GM23338 (cell line): ENCODE measurements around the gene ANO5. TPM values are rescaled to one million over a fixed set of nuclear protein-coding genes. Genes with fewer than 3 reads are reported as not detected.

Source experiments
- ATAC-seq: fragments of 200-7000 bp; cut with Tn5 transposase; 3 replicates; pipeline ENCODE4 v1.9.1; 2020
- DNase-seq: peaks from one replicate; pipeline ENCODE4 v3.0.0-alpha.2; 2015; ENCODE audit warnings: low spot score
- H2AFZ ChIP-seq: fragments of 200-600 bp; sonication (generic); 2 replicates; pipeline ENCODE4 v1.8.0; 2016; ENCODE audit warnings: antibody characterized with exemption, mild to moderate bottlenecking, moderate library complexity
- H3F3A ChIP-seq: fragments of 200-600 bp; sonication (generic); replicated peaks from 2 replicates; pipeline ENCODE4 v1.8.0; 2017; ENCODE audit warnings: antibody characterized with exemption, mixed run types, low read depth
- H3K27ac ChIP-seq: fragments of 200-600 bp; sonication (generic); 2 replicates; pipeline ENCODE4 v1.6.1; 2016; ENCODE audit warnings: low read depth
- H3K27me3 ChIP-seq: fragments of 200-600 bp; sonication (generic); 2 replicates; pipeline ENCODE4 v1.8.0; 2016; ENCODE audit warnings: mild to moderate bottlenecking, mixed run types, moderate library complexity; ENCODE audit not compliant: insufficient read depth
- H3K36me3 ChIP-seq: fragments of 200-600 bp; sonication (generic); 2 replicates; pipeline ENCODE4 v1.8.0; 2016; ENCODE audit warnings: mild to moderate bottlenecking; ENCODE audit not compliant: insufficient read depth
- H3K4me1 ChIP-seq: fragments of 200-600 bp; sonication (generic); 2 replicates; pipeline ENCODE4 v1.8.0; 2016; ENCODE audit warnings: mild to moderate bottlenecking, moderate library complexity; ENCODE audit not compliant: insufficient read depth
- H3K4me2 ChIP-seq: fragments of 200-600 bp; sonication (generic); 2 replicates; pipeline ENCODE4 v1.7.1; 2017; ENCODE audit warnings: mixed run types
- H3K4me3 ChIP-seq: fragments of 200-600 bp; sonication (generic); 2 replicates; pipeline ENCODE4 v1.6.1; 2016; ENCODE audit warnings: mixed run types
- H3K79me2 ChIP-seq: fragments of 200-600 bp; sonication (generic); replicated peaks from 2 replicates; pipeline ENCODE4 v1.8.0; 2017; ENCODE audit warnings: mild to moderate bottlenecking; ENCODE audit not compliant: insufficient read depth
- H3K9me2 ChIP-seq: fragments of 200-600 bp; sonication (generic); 2 replicates; pipeline ENCODE4 v1.8.0; 2017; ENCODE audit not compliant: insufficient read depth
- H4K20me1 ChIP-seq: fragments of 200-600 bp; sonication (generic); replicated peaks from 2 replicates; pipeline ENCODE4 v1.8.0; 2017; ENCODE audit warnings: mild to moderate bottlenecking; ENCODE audit not compliant: insufficient read depth
- H3K27ac Mint-ChIP-seq: 2 replicates; pipeline ENCODE4 v1.8.0; 2020; ENCODE audit warnings: inconsistent platforms, mild to moderate bottlenecking, moderate library complexity, mixed read lengths
- H3K27me3 Mint-ChIP-seq: 3 replicates; pipeline ENCODE4 v1.8.0; 2022; ENCODE audit warnings: low read depth, mild to moderate bottlenecking, moderate library complexity, mixed read lengths, inconsistent platforms; ENCODE audit not compliant: insufficient read depth, poor library complexity
- H3K36me3 Mint-ChIP-seq: 3 replicates; pipeline ENCODE4 v1.8.0; 2021; ENCODE audit warnings: low read depth, mild to moderate bottlenecking, inconsistent platforms, moderate library complexity, mixed read lengths
- H3K4me1 Mint-ChIP-seq: 3 replicates; pipeline ENCODE4 v1.8.0; 2020; ENCODE audit warnings: mild to moderate bottlenecking, inconsistent platforms, mixed read lengths
- H3K4me3 Mint-ChIP-seq: 3 replicates; pipeline ENCODE4 v1.8.0; 2021; ENCODE audit warnings: moderate library complexity, mild to moderate bottlenecking, inconsistent platforms, mixed read lengths
- H3K9me3 Mint-ChIP-seq: 3 replicates; pipeline ENCODE4 v1.8.0; 2020; ENCODE audit warnings: moderate library complexity, mild to moderate bottlenecking, inconsistent platforms, mixed read lengths
- ETS1 ChIP-seq: IDR thresholded peaks from 2 replicates; pipeline ENCODE4 v1.6.1; 2016; ENCODE audit warnings: antibody characterized with exemption
- EZH2 ChIP-seq: fragments of 200-600 bp; sonication (generic); IDR thresholded peaks from one replicate; pipeline ENCODE4 v1.8.0; 2017; ENCODE audit warnings: antibody characterized with exemption, mild to moderate bottlenecking, low read depth; ENCODE audit not compliant: unreplicated experiment
- EZH2phosphoT487 ChIP-seq: fragments of 200-600 bp; sonication (generic); IDR thresholded peaks from one replicate; pipeline ENCODE4 v1.8.1; 2018; ENCODE audit warnings: antibody characterized with exemption; ENCODE audit not compliant: unreplicated experiment
- NANOG ChIP-seq: IDR thresholded peaks from 2 replicates; pipeline ENCODE4 v1.6.1; 2016; ENCODE audit warnings: antibody characterized with exemption, borderline replicate concordance
- POLR2AphosphoS5 ChIP-seq: IDR thresholded peaks from 2 replicates; pipeline ENCODE4 v1.6.1; 2016; ENCODE audit warnings: antibody characterized with exemption, low read depth
- REST ChIP-seq: IDR thresholded peaks from one replicate; pipeline ENCODE4 v1.6.1; 2018; ENCODE audit warnings: antibody characterized with exemption; ENCODE audit not compliant: unreplicated experiment
- STAT1 ChIP-seq: IDR thresholded peaks from one replicate; pipeline ENCODE4 v1.6.1; 2016; ENCODE audit warnings: antibody characterized with exemption; ENCODE audit not compliant: unreplicated experiment
- ZNF331 ChIP-seq: fragments of 250-450 bp; sonication (Bioruptor Pico); IDR thresholded peaks from 2 replicates; pipeline ENCODE4 v1.5.0; 2020; ENCODE audit warnings: low read depth, mild to moderate bottlenecking, moderate library complexity
- polyA plus RNA-seq: library from polyadenylated mRNA; unstranded; fragments of >200 nt; fragmentation: Nextera tagmentation; extraction: Ambion mirVana; gene quantifications from 2 replicates; pipeline ENCODE4 v1.2.1, GENCODE V29; 2016
- total RNA-seq: library from RNA; depleted of rRNA; stranded (reverse); fragments of >200 nt; shearing (Covaris generic); gene quantifications from 2 replicates; pipeline ENCODE4 v1.2.3, GENCODE V29; 2014

Gene ANO5
- total and polyA plus RNA-seq, 2 experiments from 2014 or later, result 1.8 to 8.3 TPM

GRCh38 chr11:22216940-22217339, 24.1 kb downstream of the ANO5 start:
- Histone ChIP-seq H3K4me1 (no peaks in the 10 kb centered on the region), H3K79me2 (no peaks in the 10 kb centered on the region), H3F3A (no peaks in the 10 kb centered on the region), H4K20me1 (0 out of 2 replicates have a peak, but pooled peaks cover 5% of the 10 kb centered on the region), H3K4me2 (no peak overlapping the region), H3K27me3 (no peaks in the 10 kb centered on the region), H3K27ac (no peak overlapping the region), H3K4me3 (no peak overlapping the region), H3K9me2 (no peaks in the 10 kb centered on the region), H3K36me3 (no peaks in the 10 kb centered on the region), H2AFZ (no peak overlapping the region)
- DNase-seq (no peak), ATAC-seq (no peak)
- no peak overlapping the region for H3K27ac Mint-ChIP-seq
- H3K27me3 Mint-ChIP-seq, result no peaks in the 10 kb centered on the region
- no peaks in the 10 kb centered on the region for H3K9me3 Mint-ChIP-seq
- H3K4me3 Mint-ChIP-seq, result no peak overlapping the region
- no peaks in the 10 kb centered on the region; the same call in 2 of the 3 replicates for H3K4me1 Mint-ChIP-seq
- no peaks in the 10 kb centered on the region for H3K36me3 Mint-ChIP-seq
- TF ChIP-seq REST, result no peak
- TF ChIP-seq EZH2phosphoT487, result no peak
- no peak for TF ChIP-seq ZNF331 (CRISPR knock-in tag)
- no peak for TF ChIP-seq STAT1
- no peak for TF ChIP-seq EZH2

GRCh38 chr11:22221143-22221542, 28.3 kb downstream of the ANO5 start:
- Histone ChIP-seq H3K79me2 (no peaks in the 10 kb centered on the region), H3K4me1 (no peaks in the 10 kb centered on the region), H3K4me2 (no peak overlapping the region), H3K4me3 (no peak overlapping the region), H3K27me3 (no peaks in the 10 kb centered on the region), H2AFZ (no peak overlapping the region), H3F3A (no peaks in the 10 kb centered on the region), H3K9me2 (no peaks in the 10 kb centered on the region), H3K36me3 (no peaks in the 10 kb centered on the region), H3K27ac (no peak overlapping the region), H4K20me1 (no peaks in the 10 kb centered on the region)
- no peak overlapping the region for H3K27ac Mint-ChIP-seq
- no peaks in the 10 kb centered on the region for H3K27me3 Mint-ChIP-seq
- H3K36me3 Mint-ChIP-seq, result no peaks in the 10 kb centered on the region
- no peak for TF ChIP-seq EZH2
- TF ChIP-seq ZNF331 (CRISPR knock-in tag), result no peak
- TF ChIP-seq ETS1, result no peak
- no peak for TF ChIP-seq NANOG
- no peak for TF ChIP-seq REST
- TF ChIP-seq STAT1, result no peak
- no peak for TF ChIP-seq POLR2AphosphoS5
- no peak for TF ChIP-seq EZH2phosphoT487
- DNase-seq (no peak), ATAC-seq (no peak)
- no peak overlapping the region for H3K4me3 Mint-ChIP-seq
- no peaks in the 10 kb centered on the region; the same call in 2 of the 3 replicates for H3K4me1 Mint-ChIP-seq
- H3K9me3 Mint-ChIP-seq, result no peaks in the 10 kb centered on the region
